ENCODE data around the gene SCFD2. TPM values are rescaled to one million over a fixed set of nuclear protein-coding genes. Genes with fewer than 3 reads are reported as not detected.
"Not testable (repeated sequence)": the region's sequence is repeated elsewhere in the genome, so short reads cannot be mapped to it uniquely, and the experiment has no call there.

Gene SCFD2
- total RNA-seq, 1 experiment from 2014 or later: 13.5 TPM

GRCh38 chr4:53237811-53238210, 128.1 kb downstream of the SCFD2 start:
- H3K27me3 ChIP-seq (ENCODE audit: control insufficient read depth, insufficient read depth, low read length); DNase-seq; H3K36me3 ChIP-seq (replicated peaks; ENCODE audit: control insufficient read depth, insufficient read depth, low read length); H3K4me3 ChIP-seq (ENCODE audit: insufficient read depth, low read depth, low read length): not testable (repeated sequence)

GRCh38 chr4:53236624-53237023, 129.2 kb downstream of the SCFD2 start:
- H3K27me3 ChIP-seq (ENCODE audit: control insufficient read depth, insufficient read depth, low read length); H3K36me3 ChIP-seq (replicated peaks; ENCODE audit: control insufficient read depth, insufficient read depth, low read length); H3K4me3 ChIP-seq (ENCODE audit: insufficient read depth, low read depth, low read length); DNase-seq: not testable (repeated sequence)

DNA sequence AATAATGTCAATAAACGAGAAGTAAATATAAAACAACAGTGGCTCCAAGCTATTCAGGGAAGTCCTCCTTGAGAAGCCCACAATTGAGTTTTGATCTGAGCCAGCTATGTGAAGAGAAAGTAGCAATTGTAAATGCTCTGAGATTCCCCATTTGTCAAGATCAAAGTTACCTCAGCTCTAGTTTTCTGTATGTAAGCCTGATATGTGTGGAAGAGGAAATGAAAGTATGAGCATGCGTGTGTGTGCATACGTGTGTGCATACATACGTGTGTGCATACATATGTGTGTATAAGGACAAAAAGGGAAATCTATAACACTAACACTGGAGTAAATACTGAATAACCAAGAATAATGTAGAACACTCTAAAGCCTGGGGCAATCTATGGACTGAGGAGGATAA, 130.3 kb downstream of the SCFD2 start:
- no peaks in the 10 kb centered on the region for H3K36me3 ChIP-seq (replicated peaks; ENCODE audit: control insufficient read depth, insufficient read depth, low read length)
- H3K27me3 ChIP-seq (ENCODE audit: control insufficient read depth, insufficient read depth, low read length): no peaks in the 10 kb centered on the region
- DNase-seq: no peak
- H3K4me3 ChIP-seq (ENCODE audit: insufficient read depth, low read depth, low read length): no peak overlapping the region

GRCh38 chr4:53234669-53235068, 131.2 kb downstream of the SCFD2 start:
- no peak overlapping the region for H3K4me3 ChIP-seq (ENCODE audit: insufficient read depth, low read depth, low read length)
- no peak for DNase-seq

GRCh38 chr4:53234111-53234510, 131.8 kb downstream of the SCFD2 start:
- no peaks in the 10 kb centered on the region for H3K27me3 ChIP-seq (ENCODE audit: control insufficient read depth, insufficient read depth, low read length)
- DNase-seq: no peak
- no peak overlapping the region for H3K4me3 ChIP-seq (ENCODE audit: insufficient read depth, low read depth, low read length)
- no peaks in the 10 kb centered on the region for H3K36me3 ChIP-seq (replicated peaks; ENCODE audit: control insufficient read depth, insufficient read depth, low read length)

More at GRCh38 chr4:53234669-53235068, 131.2 kb downstream of the SCFD2 start:
- Histone ChIP-seq H3K36me3 (replicated peaks; ENCODE audit: control insufficient read depth, insufficient read depth, low read length) (no peaks in the 10 kb centered on the region), H3K27me3 (ENCODE audit: control insufficient read depth, insufficient read depth, low read length) (no peaks in the 10 kb centered on the region)

DNA sequence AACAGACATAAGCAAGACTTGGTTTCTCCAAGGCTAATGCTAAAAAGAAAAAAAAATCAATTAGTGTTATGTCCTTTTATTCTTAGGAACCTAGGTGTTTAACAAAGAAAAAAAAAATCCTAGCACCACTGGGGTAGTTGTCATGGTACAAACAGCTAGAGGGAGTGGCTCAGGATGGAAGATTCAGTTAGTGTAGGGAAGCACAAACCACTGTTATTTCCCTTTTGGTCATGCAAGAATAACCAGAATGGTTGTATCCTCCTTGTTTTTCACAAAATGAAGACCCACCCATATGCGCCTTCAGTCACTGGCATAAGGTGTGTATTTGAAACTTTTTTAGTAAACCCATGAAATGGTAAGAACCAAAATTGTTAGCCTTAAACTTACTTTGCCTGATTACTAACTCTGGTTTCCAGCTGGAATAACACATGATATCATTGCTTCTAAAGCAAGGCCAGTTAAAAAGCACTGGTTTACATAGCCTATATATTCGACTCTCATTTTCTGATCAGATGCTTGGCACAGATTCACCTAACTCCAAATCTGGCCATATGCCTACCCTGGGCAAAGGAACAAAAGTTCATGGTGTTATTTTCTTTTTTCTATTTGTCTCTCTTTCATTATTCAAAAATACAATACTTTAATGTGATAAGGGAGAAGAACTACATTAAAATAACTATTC, 132.6 kb downstream of the SCFD2 start:
- Histone ChIP-seq H3K27me3 (ENCODE audit: control insufficient read depth, insufficient read depth, low read length) (no peaks in the 10 kb centered on the region), H3K4me3 (ENCODE audit: insufficient read depth, low read depth, low read length) (no peak overlapping the region), H3K36me3 (replicated peaks; ENCODE audit: control insufficient read depth, insufficient read depth, low read length) (no peaks in the 10 kb centered on the region)
- no peak for DNase-seq

DNA sequence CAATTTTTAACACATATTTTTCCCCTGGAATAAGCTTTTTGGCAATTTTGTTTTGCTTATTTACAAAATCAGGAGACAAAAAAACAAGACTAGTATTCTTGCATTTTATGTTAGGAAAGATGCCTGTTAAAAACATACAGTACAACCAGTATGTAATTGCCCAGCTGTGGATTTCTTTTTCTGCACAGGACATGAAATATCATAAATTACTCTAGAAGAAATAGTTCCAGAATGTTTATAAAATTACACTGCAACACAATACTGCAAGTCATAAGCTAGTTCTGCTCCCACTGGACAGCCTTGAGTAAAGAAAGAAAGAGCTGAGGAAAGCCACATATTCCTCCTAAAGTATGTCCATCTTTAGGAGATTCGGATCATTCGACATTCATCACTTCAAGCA, 133.5 kb downstream of the SCFD2 start:
- Histone ChIP-seq H3K27me3 (ENCODE audit: control insufficient read depth, insufficient read depth, low read length) (no peaks in the 10 kb centered on the region), H3K36me3 (replicated peaks; ENCODE audit: control insufficient read depth, insufficient read depth, low read length) (no peaks in the 10 kb centered on the region), H3K4me3 (ENCODE audit: insufficient read depth, low read depth, low read length) (no peak overlapping the region)
- DNase-seq: no peak

- Histone ChIP-seq H3K4me3 (ENCODE audit: insufficient read depth, low read depth, low read length) (no peak overlapping the region), H3K27me3 (ENCODE audit: control insufficient read depth, insufficient read depth, low read length) (no peaks in the 10 kb centered on the region), H3K36me3 (replicated peaks; ENCODE audit: control insufficient read depth, insufficient read depth, low read length) (no peaks in the 10 kb centered on the region)
- no peak for DNase-seq
These were observed 137.8 kb downstream of the SCFD2 start for GRCh38 chr4:53228036-53228435.

DNA sequence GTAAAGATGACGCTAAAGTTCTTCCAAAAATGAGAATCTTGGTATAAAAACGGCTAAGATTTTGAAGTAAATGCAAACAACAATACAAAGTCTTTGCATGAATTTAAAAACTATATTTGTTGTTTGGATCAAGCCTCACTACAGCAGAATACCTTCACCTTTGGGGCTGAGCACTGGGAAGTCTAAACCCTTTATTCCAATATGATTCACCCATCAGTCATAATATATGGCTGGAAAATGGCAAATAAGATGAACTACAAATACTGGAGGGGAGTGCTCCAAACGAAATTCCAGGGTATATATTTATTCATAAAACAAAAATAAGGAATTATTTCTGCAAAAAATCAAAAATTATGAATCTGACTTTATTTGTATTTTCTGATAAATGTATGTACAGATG, 138.4 kb downstream of the SCFD2 start:
- Histone ChIP-seq H3K4me3 (ENCODE audit: insufficient read depth, low read depth, low read length) (no peak overlapping the region), H3K27me3 (ENCODE audit: control insufficient read depth, insufficient read depth, low read length) (no peaks in the 10 kb centered on the region), H3K36me3 (replicated peaks; ENCODE audit: control insufficient read depth, insufficient read depth, low read length) (no peaks in the 10 kb centered on the region)
- no peak for DNase-seq

DNA sequence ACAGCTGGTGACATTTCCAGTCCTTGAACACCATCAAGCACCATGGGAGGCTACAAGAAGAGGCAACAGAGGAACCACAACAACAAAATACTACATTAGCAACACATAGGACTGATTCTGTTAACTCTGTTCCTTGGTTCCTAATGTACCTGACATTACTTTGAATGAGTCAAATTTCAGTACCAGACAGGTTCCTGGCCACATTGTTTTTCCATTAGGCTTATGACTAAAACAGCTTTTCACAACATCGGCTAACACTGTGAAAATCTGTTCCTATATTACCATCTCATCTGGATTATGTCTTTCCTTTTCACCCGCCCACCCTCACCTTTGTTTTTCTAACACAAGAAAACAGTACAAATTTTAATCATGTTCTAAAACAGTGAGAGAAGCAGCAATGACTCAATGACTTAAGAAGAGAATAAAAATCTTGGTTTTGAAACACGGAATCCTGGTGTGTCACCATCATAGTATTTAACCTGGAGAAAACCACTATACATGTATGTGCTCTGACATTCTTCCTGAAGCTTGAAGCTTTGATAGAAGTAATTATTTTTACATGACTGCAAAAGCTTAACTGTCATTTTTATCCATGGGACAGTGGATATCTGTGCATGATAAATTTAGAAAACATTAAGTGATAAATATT, 143.9 kb downstream of the SCFD2 start:
- DNase-seq: no peak
- H3K36me3 ChIP-seq (replicated peaks; ENCODE audit: control insufficient read depth, insufficient read depth, low read length): no peaks in the 10 kb centered on the region
- H3K27me3 ChIP-seq (ENCODE audit: control insufficient read depth, insufficient read depth, low read length): no peaks in the 10 kb centered on the region
- H3K4me3 ChIP-seq (ENCODE audit: insufficient read depth, low read depth, low read length): no peak overlapping the region

DNA sequence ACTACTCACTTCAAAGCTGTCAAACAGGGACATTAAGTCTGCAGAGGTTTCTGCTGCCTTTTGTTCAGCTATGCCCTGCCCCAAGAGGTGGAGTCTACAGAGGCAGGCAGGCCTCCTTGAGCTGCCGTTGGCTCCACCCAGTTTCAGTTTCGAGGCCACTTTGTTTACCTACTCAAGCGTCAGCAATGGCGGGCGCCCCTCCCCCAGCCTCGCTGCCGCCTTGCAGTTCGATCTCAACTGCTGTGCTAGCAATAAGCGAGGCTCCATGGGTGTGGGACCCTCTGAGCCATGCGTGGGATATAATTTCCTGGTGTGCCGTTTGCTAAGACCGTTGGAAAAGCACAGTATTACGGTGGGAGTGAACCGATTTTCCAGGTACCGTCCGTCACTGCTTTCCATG, 146.7 kb downstream of the SCFD2 start:
- H3K4me3 ChIP-seq (ENCODE audit: insufficient read depth, low read depth, low read length); DNase-seq; H3K27me3 ChIP-seq (ENCODE audit: control insufficient read depth, insufficient read depth, low read length); H3K36me3 ChIP-seq (replicated peaks; ENCODE audit: control insufficient read depth, insufficient read depth, low read length): not testable (repeated sequence)

DNA sequence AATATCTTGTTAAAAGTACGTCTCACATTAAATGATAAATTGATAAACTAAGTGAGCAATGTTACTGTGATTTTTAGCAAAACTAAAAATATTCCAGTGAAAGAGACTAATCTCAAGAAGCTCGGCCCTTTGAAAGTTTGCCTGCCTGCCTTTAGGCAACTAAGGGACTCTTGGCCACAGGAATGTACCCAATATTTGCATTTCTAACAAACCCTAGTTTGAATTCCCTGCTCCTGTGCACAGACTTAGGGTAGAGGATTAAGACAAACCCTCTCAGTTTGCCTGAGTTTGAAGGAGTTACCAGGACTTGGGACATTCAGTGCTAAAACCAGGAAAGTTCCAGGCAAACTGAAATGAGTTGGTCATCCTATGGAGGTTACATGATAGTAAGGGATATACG, 157.1 kb downstream of the SCFD2 start:
- no peaks in the 10 kb centered on the region for H3K36me3 ChIP-seq (replicated peaks; ENCODE audit: control insufficient read depth, insufficient read depth, low read length)
- H3K4me3 ChIP-seq (ENCODE audit: insufficient read depth, low read depth, low read length): no peak overlapping the region
- H3K27me3 ChIP-seq (ENCODE audit: control insufficient read depth, insufficient read depth, low read length): no peaks in the 10 kb centered on the region
- DNase-seq: no peak

GRCh38 chr4:53205970-53206369, 159.9 kb downstream of the SCFD2 start:
- Histone ChIP-seq H3K27me3 (ENCODE audit: control insufficient read depth, insufficient read depth, low read length) (no peaks in the 10 kb centered on the region), H3K4me3 (ENCODE audit: insufficient read depth, low read depth, low read length) (no peak overlapping the region), H3K36me3 (replicated peaks; ENCODE audit: control insufficient read depth, insufficient read depth, low read length) (no peaks in the 10 kb centered on the region)
- no peak for DNase-seq

DNA sequence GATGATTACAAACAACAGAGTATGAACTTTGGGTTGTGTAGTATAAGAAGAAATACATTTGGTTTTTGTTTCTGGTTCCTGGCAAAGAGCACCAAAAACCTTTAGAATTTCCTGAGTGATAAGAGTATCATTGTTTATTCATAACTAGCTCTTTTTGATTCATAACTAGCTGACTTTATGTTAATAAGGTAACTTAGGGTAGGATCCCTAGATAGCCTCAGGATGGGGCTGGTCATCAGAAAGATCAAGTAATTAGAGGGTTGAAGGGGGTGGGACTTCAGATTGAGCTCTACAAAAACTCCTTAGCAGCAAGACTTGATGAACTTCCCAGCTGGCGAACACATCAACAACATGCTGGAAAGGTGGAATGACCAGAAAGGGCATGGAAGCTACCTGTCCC, 166.5 kb downstream of the SCFD2 start:
- DNase-seq: no peak
- Histone ChIP-seq H3K4me3 (ENCODE audit: insufficient read depth, low read depth, low read length) (no peak overlapping the region), H3K36me3 (replicated peaks; ENCODE audit: control insufficient read depth, insufficient read depth, low read length) (no peaks in the 10 kb centered on the region), H3K27me3 (ENCODE audit: control insufficient read depth, insufficient read depth, low read length) (no peaks in the 10 kb centered on the region)

DNA sequence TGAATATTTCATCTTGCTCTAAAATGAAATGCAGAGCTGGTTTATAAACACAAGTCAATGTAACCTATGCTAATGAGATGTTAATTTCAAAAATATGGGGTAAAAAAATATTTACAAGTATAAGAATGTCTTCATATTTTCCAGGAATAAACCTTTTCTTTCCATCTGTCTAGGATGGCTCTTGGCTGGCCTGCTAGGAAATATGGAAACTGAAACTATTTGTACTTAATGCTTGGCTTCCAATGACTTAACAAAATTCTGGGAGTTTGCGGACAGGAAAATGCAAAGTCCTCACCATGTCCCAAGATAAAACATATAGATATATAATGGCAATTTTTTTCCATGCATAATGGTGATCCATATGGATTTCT, 168.1 kb downstream of the SCFD2 start:
- DNase-seq: no peak
- no peak overlapping the region for H3K4me3 ChIP-seq (ENCODE audit: insufficient read depth, low read depth, low read length)

More for the DNA sequence above, 168.1 kb downstream of the SCFD2 start:
- no peaks in the 10 kb centered on the region for H3K36me3 ChIP-seq (replicated peaks; ENCODE audit: control insufficient read depth, insufficient read depth, low read length)
- H3K27me3 ChIP-seq (ENCODE audit: control insufficient read depth, insufficient read depth, low read length): no peaks in the 10 kb centered on the region
